ENCODE results near the gene CLCN6. TPM values are rescaled to one million over a fixed set of nuclear protein-coding genes. Genes with fewer than 3 reads are reported as not detected.

CLCN6 gene
- total RNA-seq, 1 donor from 2014 or later = 56.3 TPM

DNA sequence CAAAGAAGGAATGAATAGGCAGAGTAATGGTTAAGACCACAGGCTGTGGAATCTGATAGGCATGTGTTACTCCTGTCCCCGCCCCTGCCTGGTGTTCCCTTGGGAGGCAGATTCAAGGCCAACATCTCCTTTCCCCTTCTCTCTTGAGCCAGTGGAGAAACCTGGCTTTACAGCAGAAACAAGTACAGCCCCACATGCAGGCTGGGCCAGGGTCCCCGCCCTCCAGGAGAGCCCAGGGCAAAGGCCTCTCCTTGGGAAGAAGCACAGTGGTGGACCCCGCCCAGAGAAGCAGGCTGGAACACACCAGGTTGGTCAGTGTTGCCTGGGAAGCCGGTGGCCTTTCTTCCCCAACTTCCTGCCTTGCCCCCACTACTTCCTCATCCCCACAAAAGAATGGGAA is 37.2 kb upstream of the CLCN6 start:
- Mint-ChIP-seq H3K27ac (ENCODE audit: unreplicated experiment) (no peak overlapping the region), H3K4me3 (no peak overlapping the region), H3K27me3 (ENCODE audit: low read depth) (no peaks in the 10 kb centered on the region), H3K36me3 (ENCODE audit: low read depth) (no peaks in the 10 kb centered on the region), H3K9me3 (no peaks in the 10 kb centered on the region), H3K4me1 (peaks cover 3% of the 10 kb centered on the region)
- TF ChIP-seq, protein P1, sequence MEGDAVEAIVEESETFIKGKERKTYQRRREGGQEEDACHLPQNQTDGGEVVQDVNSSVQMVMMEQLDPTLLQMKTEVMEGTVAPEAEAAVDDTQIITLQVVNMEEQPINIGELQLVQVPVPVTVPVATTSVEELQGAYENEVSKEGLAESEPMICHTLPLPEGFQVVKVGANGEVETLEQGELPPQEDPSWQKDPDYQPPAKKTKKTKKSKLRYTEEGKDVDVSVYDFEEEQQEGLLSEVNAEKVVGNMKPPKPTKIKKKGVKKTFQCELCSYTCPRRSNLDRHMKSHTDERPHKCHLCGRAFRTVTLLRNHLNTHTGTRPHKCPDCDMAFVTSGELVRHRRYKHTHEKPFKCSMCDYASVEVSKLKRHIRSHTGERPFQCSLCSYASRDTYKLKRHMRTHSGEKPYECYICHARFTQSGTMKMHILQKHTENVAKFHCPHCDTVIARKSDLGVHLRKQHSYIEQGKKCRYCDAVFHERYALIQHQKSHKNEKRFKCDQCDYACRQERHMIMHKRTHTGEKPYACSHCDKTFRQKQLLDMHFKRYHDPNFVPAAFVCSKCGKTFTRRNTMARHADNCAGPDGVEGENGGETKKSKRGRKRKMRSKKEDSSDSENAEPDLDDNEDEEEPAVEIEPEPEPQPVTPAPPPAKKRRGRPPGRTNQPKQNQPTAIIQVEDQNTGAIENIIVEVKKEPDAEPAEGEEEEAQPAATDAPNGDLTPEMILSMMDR (conservative IDR thresholded peaks at IDR 0.05) = no peak
- DNase-seq (ENCODE audit: low read depth, low spot score) = no peak

DNA sequence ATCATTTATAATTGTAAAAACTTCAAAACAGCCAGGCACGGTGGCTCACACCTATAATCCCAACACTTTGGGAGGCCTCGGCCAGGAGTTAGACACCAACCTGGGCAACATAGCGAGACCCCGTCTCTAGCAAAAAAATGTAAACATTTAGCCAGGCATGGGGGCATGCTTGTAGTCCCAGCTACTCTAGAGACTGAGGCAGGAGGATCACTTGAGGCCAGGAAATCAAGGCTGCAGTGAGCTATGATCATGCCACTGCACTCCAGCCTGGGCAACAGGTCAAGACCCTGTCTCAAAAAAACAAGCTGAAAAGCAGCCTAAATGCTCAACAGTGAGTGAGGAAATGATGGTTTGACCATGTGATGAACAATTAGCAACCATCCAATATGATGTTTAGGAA is 36.7 kb upstream of the CLCN6 start:
- Mint-ChIP-seq H3K4me3 (no peak overlapping the region), H3K27ac (ENCODE audit: unreplicated experiment) (no peak overlapping the region), H3K9me3 (no peaks in the 10 kb centered on the region), H3K4me1 (no peaks in the 10 kb centered on the region), H3K36me3 (ENCODE audit: low read depth) (no peaks in the 10 kb centered on the region), H3K27me3 (ENCODE audit: low read depth) (no peaks in the 10 kb centered on the region)
- TF ChIP-seq, protein P1 (conservative IDR thresholded peaks at IDR 0.05) = no peak
- no peak for DNase-seq (ENCODE audit: low read depth, low spot score)

DNA sequence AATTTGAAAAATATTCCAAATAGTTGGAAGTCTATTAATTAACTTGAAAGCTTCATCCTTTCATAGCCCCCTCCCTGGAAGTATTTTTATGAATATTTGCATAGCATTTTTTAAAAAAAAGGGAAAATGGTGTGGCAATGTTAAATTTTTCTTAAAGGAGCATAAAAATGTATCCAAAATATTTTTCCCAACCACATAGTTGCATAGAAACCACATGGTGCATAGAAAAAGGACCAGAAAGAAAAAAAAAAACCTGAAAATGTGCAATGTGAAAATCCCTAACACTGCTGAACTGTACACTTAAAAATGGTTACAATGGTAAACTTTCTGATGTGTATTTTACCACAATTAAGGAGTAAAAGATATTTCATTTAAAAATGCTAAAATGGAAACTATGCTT is 36.0 kb upstream of the CLCN6 start:
- Mint-ChIP-seq H3K27me3 (ENCODE audit: low read depth) (no peaks in the 10 kb centered on the region), H3K4me1 (no peaks in the 10 kb centered on the region), H3K27ac (ENCODE audit: unreplicated experiment) (no peak overlapping the region), H3K9me3 (no peaks in the 10 kb centered on the region), H3K4me3 (no peak overlapping the region), H3K36me3 (ENCODE audit: low read depth) (no peaks in the 10 kb centered on the region)
- TF ChIP-seq, protein P1 (conservative IDR thresholded peaks at IDR 0.05) = no peak
- DNase-seq (ENCODE audit: low read depth, low spot score) = no peak

DNA sequence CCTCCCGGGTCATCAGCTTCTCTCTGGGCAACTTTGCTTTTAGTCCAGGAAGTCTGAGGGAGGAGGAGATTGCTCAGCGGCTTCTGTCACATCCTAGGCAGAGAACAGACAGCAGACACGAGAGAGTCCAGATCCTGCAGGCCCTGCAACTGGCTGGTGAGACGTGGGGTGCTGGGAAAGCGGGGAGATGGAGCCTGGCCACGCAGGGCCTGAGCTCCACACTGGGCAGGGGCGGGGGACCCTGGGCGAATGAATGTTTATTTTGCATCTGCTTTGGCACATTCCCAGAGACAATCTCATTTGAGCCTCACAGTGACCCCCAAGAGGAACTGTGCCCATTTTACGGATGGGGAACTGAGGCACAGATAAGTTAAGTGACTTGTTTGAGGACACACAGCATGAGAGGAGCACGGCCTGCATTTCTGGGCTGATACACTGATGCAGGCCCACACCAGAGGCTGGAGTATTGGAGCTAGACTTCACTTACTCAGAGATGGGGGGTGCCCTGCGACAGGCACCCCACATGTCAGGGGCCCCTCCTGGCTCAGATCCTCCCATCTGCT is 34.4 kb upstream of the CLCN6 start:
- H3K4me3 Mint-ChIP-seq = no peak overlapping the region
- H3K4me1 Mint-ChIP-seq = no peaks in the 10 kb centered on the region
- no peak overlapping the region for H3K27ac Mint-ChIP-seq (ENCODE audit: unreplicated experiment)
- no peak for DNase-seq (ENCODE audit: low read depth, low spot score)
- TF ChIP-seq, protein P1 (conservative IDR thresholded peaks at IDR 0.05) = no peak
- H3K9me3 Mint-ChIP-seq = no peaks in the 10 kb centered on the region
- no peaks in the 10 kb centered on the region for H3K36me3 Mint-ChIP-seq (ENCODE audit: low read depth)
- no peaks in the 10 kb centered on the region for H3K27me3 Mint-ChIP-seq (ENCODE audit: low read depth)

- TF ChIP-seq, protein P1 (conservative IDR thresholded peaks at IDR 0.05) = no peak
- no peaks in the 10 kb centered on the region for H3K27me3 Mint-ChIP-seq (ENCODE audit: low read depth)
- H3K36me3 Mint-ChIP-seq (ENCODE audit: low read depth) = no peaks in the 10 kb centered on the region
- no peaks in the 10 kb centered on the region for H3K4me1 Mint-ChIP-seq
- DNase-seq (ENCODE audit: low read depth, low spot score) = no peak
- H3K27ac Mint-ChIP-seq (ENCODE audit: unreplicated experiment) = no peak overlapping the region
- H3K4me3 Mint-ChIP-seq = no peak overlapping the region
- no peaks in the 10 kb centered on the region for H3K9me3 Mint-ChIP-seq
Measured at GRCh38 chr1:11772458-11772857, 33.5 kb upstream of the CLCN6 start.

Data from neural crest cell (in vitro differentiated cells).